ENCODE data around the gene ZXDC. TPM values are rescaled to one million over a fixed set of nuclear protein-coding genes. Genes with fewer than 3 reads are reported as not detected.

The ZXDC gene
- total RNA-seq, 1 donor from 2014 or later, result 38.4 TPM

DNA sequence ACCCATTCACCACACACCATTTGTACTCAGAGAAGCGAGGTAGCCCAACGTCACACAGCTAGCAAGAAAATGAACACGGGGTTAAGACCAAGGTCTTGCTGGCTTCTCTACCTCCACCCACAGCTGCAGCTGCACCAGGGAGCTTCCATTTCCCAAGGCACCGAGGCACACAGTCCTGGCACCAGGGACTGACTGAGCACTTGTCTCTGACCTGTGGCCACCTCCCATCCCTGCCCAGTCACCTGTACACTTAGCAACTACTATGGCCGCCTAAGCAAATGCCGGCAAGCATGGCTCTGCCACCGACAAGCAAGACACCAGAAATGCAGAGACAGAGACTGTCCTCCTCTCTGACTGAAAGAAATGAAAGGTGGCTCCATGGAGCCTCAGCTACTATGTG is 15.3 kb downstream of the ZXDC start:
- peaks cover 3% of the 10 kb centered on the region for H3K36me3 ChIP-seq (ENCODE audit: control insufficient read depth, insufficient read depth, low read length)

GRCh38 chr3:126459763-126460127 is 15.9 kb downstream of the ZXDC start:
- peaks cover 3% of the 10 kb centered on the region for H3K36me3 ChIP-seq (ENCODE audit: control insufficient read depth, insufficient read depth, low read length)
- no peaks in the 10 kb centered on the region for H3K27me3 ChIP-seq (ENCODE audit: control insufficient read depth, insufficient read depth, low read length)
- H3K4me3 ChIP-seq (ENCODE audit: low read depth, low read length), result no peak overlapping the region
- TF ChIP-seq CTCF (IDR thresholded peaks at IDR 0.05; ENCODE audit: insufficient read depth, low read length, poor library complexity, severe bottlenecking), result no peak
- no peak for DNase-seq (ENCODE audit: low read depth)

More for the DNA sequence above, 15.3 kb downstream of the ZXDC start:
- Histone ChIP-seq H3K4me3 (ENCODE audit: low read depth, low read length) (no peak overlapping the region), H3K27me3 (ENCODE audit: control insufficient read depth, insufficient read depth, low read length) (no peaks in the 10 kb centered on the region)
- DNase-seq (ENCODE audit: low read depth), result no peak
- TF ChIP-seq CTCF (IDR thresholded peaks at IDR 0.05; ENCODE audit: insufficient read depth, low read length, poor library complexity, severe bottlenecking), result no peak

- Histone ChIP-seq H3K4me3 (ENCODE audit: low read depth, low read length) (no peak overlapping the region), H3K27me3 (ENCODE audit: control insufficient read depth, insufficient read depth, low read length) (no peaks in the 10 kb centered on the region), H3K36me3 (ENCODE audit: control insufficient read depth, insufficient read depth, low read length) (peaks cover 3% of the 10 kb centered on the region)
- no peak for DNase-seq (ENCODE audit: low read depth)
- TF ChIP-seq CTCF (IDR thresholded peaks at IDR 0.05; ENCODE audit: insufficient read depth, low read length, poor library complexity, severe bottlenecking), result no peak
Measured at GRCh38 chr3:126459111-126459762, 16.5 kb downstream of the ZXDC start.

GRCh38 chr3:126456766-126457388 is 18.8 kb downstream of the ZXDC start:
- DNase-seq (ENCODE audit: low read depth), result no peak
- no peak for TF ChIP-seq CTCF (IDR thresholded peaks at IDR 0.05; ENCODE audit: insufficient read depth, low read length, poor library complexity, severe bottlenecking)

GRCh38 chr3:126456211-126456610 is 19.5 kb downstream of the ZXDC start:
- Histone ChIP-seq H3K27me3 (ENCODE audit: control insufficient read depth, insufficient read depth, low read length) (no peaks in the 10 kb centered on the region), H3K4me3 (ENCODE audit: low read depth, low read length) (no peak overlapping the region), H3K36me3 (ENCODE audit: control insufficient read depth, insufficient read depth, low read length) (peaks cover 1% of the 10 kb centered on the region)
- no peak for TF ChIP-seq CTCF (IDR thresholded peaks at IDR 0.05; ENCODE audit: insufficient read depth, low read length, poor library complexity, severe bottlenecking)
- no peak for DNase-seq (ENCODE audit: low read depth)

More at GRCh38 chr3:126456766-126457388, 18.8 kb downstream of the ZXDC start:
- Histone ChIP-seq H3K4me3 (ENCODE audit: low read depth, low read length) (no peak overlapping the region), H3K36me3 (ENCODE audit: control insufficient read depth, insufficient read depth, low read length) (peaks cover 1% of the 10 kb centered on the region), H3K27me3 (ENCODE audit: control insufficient read depth, insufficient read depth, low read length) (no peaks in the 10 kb centered on the region)
